HEK293 (cell line): ENCODE data around the gene DOCK3.

Source experiments
- CTCF ChIA-PET: fragments of 350-600 bp; formaldehyde crosslinking; extraction: SDS; loops from one replicate; lab custom pipeline; 2021; ENCODE audit warnings: antibody characterized with exemption; lab: Yijun Ruan, JAX
- POLR2A ChIA-PET: fragments of 300-600 bp; formaldehyde crosslinking; extraction: SDS; loops from one replicate; lab custom pipeline; 2020; ENCODE audit warnings: antibody characterized with exemption, inconsistent platforms; lab: Yijun Ruan, JAX
- H3K27ac ChIP-seq: fragments of 200-500 bp; sonication (Bioruptor generic); 2 replicates; pipeline ENCODE4 v1.5.1; 2014; ENCODE audit warnings: low read depth, low read length, control low read depth, inconsistent platforms; ENCODE audit errors: extremely low read depth
- H3K36me3 ChIP-seq, 2 experiments: fragments of 200-500 bp in 1 of 2; sonication (Bioruptor generic) in 1 of 2; 1 replicate in 1 of 2; 2 replicates in 1 of 2; pipeline ENCODE4 v1.5.1; 2014 to 2017; ENCODE audit warnings: inconsistent platforms in 2 of 2, low read length in 2 of 2; ENCODE audit not compliant: control insufficient read depth in 2 of 2, insufficient read depth in 1 of 2
- H3K4me1 ChIP-seq: fragments of 200-500 bp; sonication (Bioruptor generic); 2 replicates; pipeline ENCODE4 v1.5.1; 2014; ENCODE audit warnings: mild to moderate bottlenecking, low read length, inconsistent platforms; ENCODE audit not compliant: control insufficient read depth, insufficient read depth
- H3K4me3 ChIP-seq: 2 replicates; pipeline ENCODE4 v1.5.1; 2011; ENCODE audit warnings: low read depth, mild to moderate bottlenecking, control low read depth, low read length, moderate library complexity
- H3K9me3 ChIP-seq: fragments of 200-500 bp; sonication (Bioruptor generic); 2 replicates; pipeline ENCODE4 v1.5.1; 2014; ENCODE audit warnings: low read depth, low read length, inconsistent platforms; ENCODE audit not compliant: control insufficient read depth, insufficient read depth
- BCL11A ChIP-seq: fragments of 450-650 bp; formaldehyde crosslinking; IDR thresholded peaks from 2 replicates; pipeline ENCODE4 v1.5.1; 2016; ENCODE audit warnings: low read depth, missing biosample characterization, missing genetic modification characterization
- GLI2 ChIP-seq: fragments of 450-650 bp; formaldehyde crosslinking; IDR thresholded peaks from 2 replicates; pipeline ENCODE4; 2017; ENCODE audit warnings: missing biosample characterization, missing genetic modification characterization, low read depth, borderline replicate concordance
- MZF1 ChIP-seq: fragments of 450-650 bp; formaldehyde crosslinking; IDR thresholded peaks from 2 replicates; pipeline ENCODE4 v1.5.1; 2017; ENCODE audit warnings: missing biosample characterization, missing genetic modification characterization, borderline replicate concordance
- ZNF146 ChIP-seq: fragments of 450-650 bp; formaldehyde crosslinking; IDR thresholded peaks from 2 replicates; pipeline ENCODE4 v1.5.1; 2016; ENCODE audit warnings: missing biosample characterization, missing genetic modification characterization
- ZNF354C ChIP-seq: fragments of 450-650 bp; formaldehyde crosslinking; IDR thresholded peaks from 2 replicates; pipeline ENCODE4 v1.5.1; 2016; ENCODE audit warnings: missing biosample characterization, missing genetic modification characterization, low read depth, borderline replicate concordance
- ZNF362 ChIP-seq: fragments of 450-650 bp; formaldehyde crosslinking; IDR thresholded peaks from 2 replicates; pipeline ENCODE4 v1.5.1; 2016; ENCODE audit warnings: missing biosample characterization, missing genetic modification characterization
- ZNF433 ChIP-seq: fragments of 450-650 bp; formaldehyde crosslinking; IDR thresholded peaks from 2 replicates; pipeline ENCODE4 v1.5.1; 2016; ENCODE audit warnings: missing biosample characterization, missing genetic modification characterization, low read depth
- ZNF610 ChIP-seq: fragments of 450-650 bp; formaldehyde crosslinking; IDR thresholded peaks from 2 replicates; pipeline ENCODE4 v1.5.1; 2016; ENCODE audit warnings: missing biosample characterization, missing genetic modification characterization, borderline replicate concordance
- ZNF639 ChIP-seq: fragments of 450-650 bp; formaldehyde crosslinking; IDR thresholded peaks from 2 replicates; pipeline ENCODE4 v1.5.1; 2016; ENCODE audit warnings: missing biosample characterization, missing genetic modification characterization
- ZNF677 ChIP-seq: fragments of 450-650 bp; IDR thresholded peaks from 2 replicates; pipeline ENCODE4 v1.5.0; 2018; ENCODE audit warnings: missing biosample characterization, mild to moderate bottlenecking, missing genetic modification characterization, moderate library complexity
- ZSCAN18 ChIP-seq: fragments of 450-650 bp; formaldehyde crosslinking; IDR thresholded peaks from 2 replicates; pipeline ENCODE4 v1.5.1; 2016; ENCODE audit warnings: missing biosample characterization, missing genetic modification characterization
- TF ChIP-seq, protein P1 (sequence below): fragments of 450-650 bp; IDR thresholded peaks from 2 replicates; pipeline ENCODE4 v1.5.1; 2018; ENCODE audit warnings: missing biosample characterization, mild to moderate bottlenecking, missing genetic modification characterization

Gene DOCK3

DNA sequence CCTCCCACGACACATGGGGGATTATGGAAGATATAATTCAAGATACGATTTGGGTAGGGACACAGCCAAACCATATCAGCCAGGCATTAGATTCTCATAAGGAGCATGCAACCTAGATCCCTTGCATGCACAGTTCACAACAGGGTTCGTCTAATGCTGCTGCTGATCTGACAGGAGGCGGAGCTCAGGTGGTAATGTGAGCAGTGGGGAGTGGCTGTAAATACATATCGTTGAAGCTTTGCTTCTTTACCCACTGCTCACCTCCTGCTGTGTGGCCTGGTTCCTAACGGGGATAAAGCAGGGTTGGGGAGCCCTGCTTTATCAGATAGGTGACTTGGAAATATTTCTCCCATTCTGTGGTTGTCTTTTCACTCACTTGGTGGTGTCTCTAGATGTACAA, 14.8 kb downstream of the DOCK3 start:
- POLR2A ChIA-PET: interaction anchor here (0.7 kb wide), 1 partner anchor 21 kb away, joined by 4 read pairs; no protein-coding TSS in a partner anchor

GRCh38 chr3:50695031-50695430, 20.3 kb downstream of the DOCK3 start:
- Histone ChIP-seq H3K27ac (no peak overlapping the region), H3K4me1 (no peaks in the 10 kb centered on the region), H3K9me3 (no peaks in the 10 kb centered on the region), H3K4me3 (no peak overlapping the region), H3K36me3 (no peaks in the 10 kb centered on the region)
- ChIA-PET POLR2A (no interaction called here), CTCF (no interaction called here)
- TF ChIP-seq BCL11A (tag by site-specific recombination) (no peak), ZNF433 (tag by site-specific recombination) (no peak)

More for the DNA sequence above, 14.8 kb downstream of the DOCK3 start:
- no peaks in the 10 kb centered on the region for H3K36me3 ChIP-seq
- H3K4me3 ChIP-seq: no peak overlapping the region
- CTCF ChIA-PET: interaction anchor here (0.7 kb wide), 2 partner anchors 12 to 859 kb away, joined by 4 read pairs; no protein-coding TSS in a partner anchor
- H3K9me3 ChIP-seq: no peaks in the 10 kb centered on the region
- no peaks in the 10 kb centered on the region for H3K4me1 ChIP-seq
- TF ChIP-seq ZNF610 (tag by site-specific recombination): peak; percentile 99
- no peak for TF ChIP-seq ZNF354C (tag by site-specific recombination)
- no peak overlapping the region for H3K27ac ChIP-seq

- H3K36me3 ChIP-seq: no peaks in the 10 kb centered on the region
- no peaks in the 10 kb centered on the region for H3K4me1 ChIP-seq
- TF ChIP-seq ZNF433 (tag by site-specific recombination) (no peak), ZSCAN18 (tag by site-specific recombination) (no peak), ZNF677 (tag by site-specific recombination) (no peak), MZF1 (no peak), GLI2 (tag by site-specific recombination) (no peak)
- TF ChIP-seq, protein P1, sequence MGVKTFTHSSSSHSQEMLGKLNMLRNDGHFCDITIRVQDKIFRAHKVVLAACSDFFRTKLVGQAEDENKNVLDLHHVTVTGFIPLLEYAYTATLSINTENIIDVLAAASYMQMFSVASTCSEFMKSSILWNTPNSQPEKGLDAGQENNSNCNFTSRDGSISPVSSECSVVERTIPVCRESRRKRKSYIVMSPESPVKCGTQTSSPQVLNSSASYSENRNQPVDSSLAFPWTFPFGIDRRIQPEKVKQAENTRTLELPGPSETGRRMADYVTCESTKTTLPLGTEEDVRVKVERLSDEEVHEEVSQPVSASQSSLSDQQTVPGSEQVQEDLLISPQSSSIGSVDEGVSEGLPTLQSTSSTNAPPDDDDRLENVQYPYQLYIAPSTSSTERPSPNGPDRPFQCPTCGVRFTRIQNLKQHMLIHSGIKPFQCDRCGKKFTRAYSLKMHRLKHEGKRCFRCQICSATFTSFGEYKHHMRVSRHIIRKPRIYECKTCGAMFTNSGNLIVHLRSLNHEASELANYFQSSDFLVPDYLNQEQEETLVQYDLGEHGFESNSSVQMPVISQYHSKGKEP (tag by site-specific recombination): no peak
- H3K4me3 ChIP-seq: no peak overlapping the region
- no peak overlapping the region for H3K27ac ChIP-seq
- no peaks in the 10 kb centered on the region for H3K9me3 ChIP-seq
- ChIA-PET CTCF (interaction anchor here (0.6 kb wide), 1 partner anchor 30 kb away, joined by 6 read pairs; no protein-coding TSS in a partner anchor), POLR2A (no interaction called here)
These were observed 21.5 kb downstream of the DOCK3 start for GRCh38 chr3:50696276-50696675.

- ChIA-PET POLR2A (no interaction called here), CTCF (no interaction called here)
- no peaks in the 10 kb centered on the region for H3K4me1 ChIP-seq
- no peaks in the 10 kb centered on the region for H3K9me3 ChIP-seq
- peak; percentile 53; the same call in 1 of the 2 replicates for TF ChIP-seq ZNF362
- no peak for TF ChIP-seq ZNF639 (tag by site-specific recombination)
- 0 out of 2 replicates have a peak, but pooled peaks have one; percentile 31 for TF ChIP-seq ZNF146
- H3K36me3 ChIP-seq: no peaks in the 10 kb centered on the region
- H3K4me3 ChIP-seq: no peak overlapping the region
- no peak overlapping the region for H3K27ac ChIP-seq
These were observed 23.5 kb downstream of the DOCK3 start for GRCh38 chr3:50698269-50698668.
